ENCODE measurements around the gene LSMEM2. TPM values are rescaled to one million over a fixed set of nuclear protein-coding genes. Genes with fewer than 3 reads are reported as not detected.
A peak's percentile ranks its signal among the peaks of the same experiment; 100 is the strongest.

Gene LSMEM2
- total RNA-seq, 1 experiment from 2014 or later = 0.57 TPM

DNA sequence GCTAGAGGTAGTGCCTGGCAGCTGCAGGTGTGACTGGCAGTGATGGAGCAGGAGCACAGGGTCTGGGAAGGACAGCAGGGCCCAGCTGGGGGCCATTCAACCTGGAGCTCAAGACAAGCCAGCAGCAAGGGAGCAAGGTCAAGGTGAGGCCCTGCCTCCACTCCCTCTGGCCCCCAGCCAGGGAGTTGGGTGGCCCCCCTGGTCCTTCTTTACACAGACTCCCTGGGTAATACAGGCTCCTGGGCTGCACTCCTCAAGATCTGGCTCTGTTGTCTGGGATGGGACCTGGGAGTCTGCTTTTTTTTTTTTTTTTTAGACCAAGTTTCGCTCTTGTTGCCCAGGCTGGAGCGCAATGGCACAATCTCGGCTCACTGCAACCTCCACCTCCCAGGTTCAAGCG, 28.4 kb upstream of the LSMEM2 start (continued):
- TF ChIP-seq, protein P1, sequence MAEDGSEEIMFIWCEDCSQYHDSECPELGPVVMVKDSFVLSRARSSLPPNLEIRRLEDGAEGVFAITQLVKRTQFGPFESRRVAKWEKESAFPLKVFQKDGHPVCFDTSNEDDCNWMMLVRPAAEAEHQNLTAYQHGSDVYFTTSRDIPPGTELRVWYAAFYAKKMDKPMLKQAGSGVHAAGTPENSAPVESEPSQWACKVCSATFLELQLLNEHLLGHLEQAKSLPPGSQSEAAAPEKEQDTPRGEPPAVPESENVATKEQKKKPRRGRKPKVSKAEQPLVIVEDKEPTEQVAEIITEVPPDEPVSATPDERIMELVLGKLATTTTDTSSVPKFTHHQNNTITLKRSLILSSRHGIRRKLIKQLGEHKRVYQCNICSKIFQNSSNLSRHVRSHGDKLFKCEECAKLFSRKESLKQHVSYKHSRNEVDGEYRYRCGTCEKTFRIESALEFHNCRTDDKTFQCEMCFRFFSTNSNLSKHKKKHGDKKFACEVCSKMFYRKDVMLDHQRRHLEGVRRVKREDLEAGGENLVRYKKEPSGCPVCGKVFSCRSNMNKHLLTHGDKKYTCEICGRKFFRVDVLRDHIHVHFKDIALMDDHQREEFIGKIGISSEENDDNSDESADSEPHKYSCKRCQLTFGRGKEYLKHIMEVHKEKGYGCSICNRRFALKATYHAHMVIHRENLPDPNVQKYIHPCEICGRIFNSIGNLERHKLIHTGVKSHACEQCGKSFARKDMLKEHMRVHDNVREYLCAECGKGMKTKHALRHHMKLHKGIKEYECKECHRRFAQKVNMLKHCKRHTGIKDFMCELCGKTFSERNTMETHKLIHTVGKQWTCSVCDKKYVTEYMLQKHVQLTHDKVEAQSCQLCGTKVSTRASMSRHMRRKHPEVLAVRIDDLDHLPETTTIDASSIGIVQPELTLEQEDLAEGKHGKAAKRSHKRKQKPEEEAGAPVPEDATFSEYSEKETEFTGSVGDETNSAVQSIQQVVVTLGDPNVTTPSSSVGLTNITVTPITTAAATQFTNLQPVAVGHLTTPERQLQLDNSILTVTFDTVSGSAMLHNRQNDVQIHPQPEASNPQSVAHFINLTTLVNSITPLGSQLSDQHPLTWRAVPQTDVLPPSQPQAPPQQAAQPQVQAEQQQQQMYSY (CRISPR knock-in tag; IDR thresholded peaks at IDR 0.05) = no peak
- TF ChIP-seq SMAD3 (CRISPR knock-in tag; IDR thresholded peaks at IDR 0.05; ENCODE audit: borderline replicate concordance) = no peak
- TF ChIP-seq, protein P2, sequence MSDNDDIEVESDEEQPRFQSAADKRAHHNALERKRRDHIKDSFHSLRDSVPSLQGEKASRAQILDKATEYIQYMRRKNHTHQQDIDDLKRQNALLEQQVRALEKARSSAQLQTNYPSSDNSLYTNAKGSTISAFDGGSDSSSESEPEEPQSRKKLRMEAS (CRISPR knock-in tag; IDR thresholded peaks at IDR 0.05) = no peak

DNA sequence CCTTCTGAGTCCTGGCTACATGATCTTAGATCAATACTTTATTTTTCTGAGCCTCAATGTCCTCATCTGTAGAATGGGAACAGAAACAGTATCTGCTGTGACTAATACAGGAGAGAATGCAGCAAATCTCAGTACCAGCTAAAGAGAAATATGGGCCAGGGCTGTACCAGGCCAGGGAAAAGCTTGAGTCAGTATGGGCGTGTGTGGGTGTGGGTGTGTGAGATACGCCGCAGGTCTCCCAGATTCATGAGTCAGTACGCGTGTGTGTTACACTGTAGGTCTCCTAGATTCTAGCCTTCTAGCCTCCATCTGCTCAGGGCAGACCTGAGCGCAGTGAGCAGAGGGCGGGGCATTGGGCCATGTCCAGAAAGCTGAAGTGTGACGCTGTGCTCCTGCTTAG, 27.7 kb upstream of the LSMEM2 start:
- Mint-ChIP-seq H3K27me3 (ENCODE audit: low read depth) (no peaks in the 10 kb centered on the region), H3K36me3 (peaks cover 13% of the 10 kb centered on the region), H3K4me3 (no peak overlapping the region), H3K4me1 (peaks cover 23% of the 10 kb centered on the region), H3K27ac (peak overlapping the region; percentile 31; the same call in 1 of the 2 replicates), H3K9me3 (no peaks in the 10 kb centered on the region)
- DNase-seq (ENCODE audit: low spot score) (no peak), ATAC-seq (no peak)
- ChIA-PET POLR2A (no interaction called here), CTCF (interaction anchor here (1.0 to 6.0 kb wide), 2 partner anchors 7 to 25 kb away, joined by 3 to 151 read pairs; no protein-coding TSS in a partner anchor)
- TF ChIP-seq SMAD3 (CRISPR knock-in tag; IDR thresholded peaks at IDR 0.05; ENCODE audit: borderline replicate concordance) = no peak
- no peak for TF ChIP-seq ZNF138 (CRISPR knock-in tag; conservative IDR thresholded peaks at IDR 0.05)
- no peak for TF ChIP-seq KAT7 (CRISPR knock-in tag; IDR thresholded peaks at IDR 0.05; ENCODE audit: borderline replicate concordance)
- TF ChIP-seq, protein P3, sequence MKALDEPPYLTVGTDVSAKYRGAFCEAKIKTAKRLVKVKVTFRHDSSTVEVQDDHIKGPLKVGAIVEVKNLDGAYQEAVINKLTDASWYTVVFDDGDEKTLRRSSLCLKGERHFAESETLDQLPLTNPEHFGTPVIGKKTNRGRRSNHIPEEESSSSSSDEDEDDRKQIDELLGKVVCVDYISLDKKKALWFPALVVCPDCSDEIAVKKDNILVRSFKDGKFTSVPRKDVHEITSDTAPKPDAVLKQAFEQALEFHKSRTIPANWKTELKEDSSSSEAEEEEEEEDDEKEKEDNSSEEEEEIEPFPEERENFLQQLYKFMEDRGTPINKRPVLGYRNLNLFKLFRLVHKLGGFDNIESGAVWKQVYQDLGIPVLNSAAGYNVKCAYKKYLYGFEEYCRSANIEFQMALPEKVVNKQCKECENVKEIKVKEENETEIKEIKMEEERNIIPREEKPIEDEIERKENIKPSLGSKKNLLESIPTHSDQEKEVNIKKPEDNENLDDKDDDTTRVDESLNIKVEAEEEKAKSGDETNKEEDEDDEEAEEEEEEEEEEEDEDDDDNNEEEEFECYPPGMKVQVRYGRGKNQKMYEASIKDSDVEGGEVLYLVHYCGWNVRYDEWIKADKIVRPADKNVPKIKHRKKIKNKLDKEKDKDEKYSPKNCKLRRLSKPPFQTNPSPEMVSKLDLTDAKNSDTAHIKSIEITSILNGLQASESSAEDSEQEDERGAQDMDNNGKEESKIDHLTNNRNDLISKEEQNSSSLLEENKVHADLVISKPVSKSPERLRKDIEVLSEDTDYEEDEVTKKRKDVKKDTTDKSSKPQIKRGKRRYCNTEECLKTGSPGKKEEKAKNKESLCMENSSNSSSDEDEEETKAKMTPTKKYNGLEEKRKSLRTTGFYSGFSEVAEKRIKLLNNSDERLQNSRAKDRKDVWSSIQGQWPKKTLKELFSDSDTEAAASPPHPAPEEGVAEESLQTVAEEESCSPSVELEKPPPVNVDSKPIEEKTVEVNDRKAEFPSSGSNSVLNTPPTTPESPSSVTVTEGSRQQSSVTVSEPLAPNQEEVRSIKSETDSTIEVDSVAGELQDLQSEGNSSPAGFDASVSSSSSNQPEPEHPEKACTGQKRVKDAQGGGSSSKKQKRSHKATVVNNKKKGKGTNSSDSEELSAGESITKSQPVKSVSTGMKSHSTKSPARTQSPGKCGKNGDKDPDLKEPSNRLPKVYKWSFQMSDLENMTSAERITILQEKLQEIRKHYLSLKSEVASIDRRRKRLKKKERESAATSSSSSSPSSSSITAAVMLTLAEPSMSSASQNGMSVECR (CRISPR knock-in tag; IDR thresholded peaks at IDR 0.05; ENCODE audit: borderline replicate concordance) = no peak
- no peak for TF ChIP-seq ZNF317 (CRISPR knock-in tag; IDR thresholded peaks at IDR 0.05; ENCODE audit: borderline replicate concordance, low read depth)
- no peak for TF ChIP-seq TEAD4 (CRISPR knock-in tag; IDR thresholded peaks at IDR 0.05)
- no peak for TF ChIP-seq RELA (CRISPR knock-in tag; IDR thresholded peaks at IDR 0.05; ENCODE audit: borderline replicate concordance)
- TF ChIP-seq ZBTB21 (CRISPR knock-in tag; IDR thresholded peaks at IDR 0.05; ENCODE audit: borderline replicate concordance) = no peak
- no peak for TF ChIP-seq NFATC4 (CRISPR knock-in tag; IDR thresholded peaks at IDR 0.05)
- no peak for TF ChIP-seq SOX15 (CRISPR knock-in tag; IDR thresholded peaks at IDR 0.05)
- TF ChIP-seq, protein P4, sequence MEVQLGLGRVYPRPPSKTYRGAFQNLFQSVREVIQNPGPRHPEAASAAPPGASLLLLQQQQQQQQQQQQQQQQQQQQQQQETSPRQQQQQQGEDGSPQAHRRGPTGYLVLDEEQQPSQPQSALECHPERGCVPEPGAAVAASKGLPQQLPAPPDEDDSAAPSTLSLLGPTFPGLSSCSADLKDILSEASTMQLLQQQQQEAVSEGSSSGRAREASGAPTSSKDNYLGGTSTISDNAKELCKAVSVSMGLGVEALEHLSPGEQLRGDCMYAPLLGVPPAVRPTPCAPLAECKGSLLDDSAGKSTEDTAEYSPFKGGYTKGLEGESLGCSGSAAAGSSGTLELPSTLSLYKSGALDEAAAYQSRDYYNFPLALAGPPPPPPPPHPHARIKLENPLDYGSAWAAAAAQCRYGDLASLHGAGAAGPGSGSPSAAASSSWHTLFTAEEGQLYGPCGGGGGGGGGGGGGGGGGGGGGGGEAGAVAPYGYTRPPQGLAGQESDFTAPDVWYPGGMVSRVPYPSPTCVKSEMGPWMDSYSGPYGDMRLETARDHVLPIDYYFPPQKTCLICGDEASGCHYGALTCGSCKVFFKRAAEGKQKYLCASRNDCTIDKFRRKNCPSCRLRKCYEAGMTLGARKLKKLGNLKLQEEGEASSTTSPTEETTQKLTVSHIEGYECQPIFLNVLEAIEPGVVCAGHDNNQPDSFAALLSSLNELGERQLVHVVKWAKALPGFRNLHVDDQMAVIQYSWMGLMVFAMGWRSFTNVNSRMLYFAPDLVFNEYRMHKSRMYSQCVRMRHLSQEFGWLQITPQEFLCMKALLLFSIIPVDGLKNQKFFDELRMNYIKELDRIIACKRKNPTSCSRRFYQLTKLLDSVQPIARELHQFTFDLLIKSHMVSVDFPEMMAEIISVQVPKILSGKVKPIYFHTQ (CRISPR knock-in tag; IDR thresholded peaks at IDR 0.05) = no peak
- TF ChIP-seq, protein P5, sequence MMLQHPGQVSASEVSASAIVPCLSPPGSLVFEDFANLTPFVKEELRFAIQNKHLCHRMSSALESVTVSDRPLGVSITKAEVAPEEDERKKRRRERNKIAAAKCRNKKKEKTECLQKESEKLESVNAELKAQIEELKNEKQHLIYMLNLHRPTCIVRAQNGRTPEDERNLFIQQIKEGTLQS (CRISPR knock-in tag; conservative IDR thresholded peaks at IDR 0.05) = no peak
- TF ChIP-seq HMGA2 (CRISPR knock-in tag; IDR thresholded peaks at IDR 0.05) = no peak
- TF ChIP-seq, protein P6, sequence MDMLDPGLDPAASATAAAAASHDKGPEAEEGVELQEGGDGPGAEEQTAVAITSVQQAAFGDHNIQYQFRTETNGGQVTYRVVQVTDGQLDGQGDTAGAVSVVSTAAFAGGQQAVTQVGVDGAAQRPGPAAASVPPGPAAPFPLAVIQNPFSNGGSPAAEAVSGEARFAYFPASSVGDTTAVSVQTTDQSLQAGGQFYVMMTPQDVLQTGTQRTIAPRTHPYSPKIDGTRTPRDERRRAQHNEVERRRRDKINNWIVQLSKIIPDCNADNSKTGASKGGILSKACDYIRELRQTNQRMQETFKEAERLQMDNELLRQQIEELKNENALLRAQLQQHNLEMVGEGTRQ (CRISPR knock-in tag; IDR thresholded peaks at IDR 0.05) = no peak
- TF ChIP-seq, protein P7, sequence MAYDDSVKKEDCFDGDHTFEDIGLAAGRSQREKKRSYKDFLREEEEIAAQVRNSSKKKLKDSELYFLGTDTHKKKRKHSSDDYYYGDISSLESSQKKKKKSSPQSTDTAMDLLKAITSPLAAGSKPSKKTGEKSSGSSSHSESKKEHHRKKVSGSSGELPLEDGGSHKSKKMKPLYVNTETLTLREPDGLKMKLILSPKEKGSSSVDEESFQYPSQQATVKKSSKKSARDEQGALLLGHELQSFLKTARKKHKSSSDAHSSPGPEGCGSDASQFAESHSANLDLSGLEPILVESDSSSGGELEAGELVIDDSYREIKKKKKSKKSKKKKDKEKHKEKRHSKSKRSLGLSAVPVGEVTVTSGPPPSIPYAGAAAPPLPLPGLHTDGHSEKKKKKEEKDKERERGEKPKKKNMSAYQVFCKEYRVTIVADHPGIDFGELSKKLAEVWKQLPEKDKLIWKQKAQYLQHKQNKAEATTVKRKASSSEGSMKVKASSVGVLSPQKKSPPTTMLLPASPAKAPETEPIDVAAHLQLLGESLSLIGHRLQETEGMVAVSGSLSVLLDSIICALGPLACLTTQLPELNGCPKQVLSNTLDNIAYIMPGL (CRISPR knock-in tag; IDR thresholded peaks at IDR 0.05) = no peak
- no peak for TF ChIP-seq GRHL2 (CRISPR knock-in tag; IDR thresholded peaks at IDR 0.05; ENCODE audit: insufficient replicate concordance, severe bottlenecking)

Data from WTC11 (cell line).